A549 (cell line): ENCODE data around the gene FSTL4. TPM values are rescaled to one million over a fixed set of nuclear protein-coding genes. Genes with fewer than 3 reads are reported as not detected.

Experiments
- ATAC-seq, 2 experiments: fragments of 200-7000 bp in 1 of 2; fragments of >200 bp in 1 of 2; cut with Nextera tagmentation in 1 of 2; cut with Tn5 transposase in 1 of 2; 3 replicates each; pipeline versions ENCODE4 v1.8.0 to v1.9.1; 2018 to 2020; ENCODE audit warnings: mild to moderate bottlenecking in 1 of 2, moderate library complexity in 1 of 2
- CTCF ChIA-PET: fragments of 300-600 bp; sonication (Branson Sonifier 250); formaldehyde crosslinking; extraction: SDS; loops from one replicate; lab custom pipeline; 2021; ENCODE audit warnings: antibody characterized with exemption, inconsistent platforms; lab: Yijun Ruan, JAX
- POLR2A ChIA-PET: fragments of 350-600 bp; formaldehyde crosslinking; extraction: SDS; loops from one replicate; lab custom pipeline; 2021; ENCODE audit warnings: antibody characterized with exemption, inconsistent platforms; lab: Yijun Ruan, JAX
- DNase-seq, 2 experiments: peaks; one replicate each; pipeline versions ENCODE4 v3.0.0 to v3.0.0-alpha.2; 2011 to 2016; ENCODE audit warnings: low read depth in 1 of 2, low spot score in 1 of 2
- FAIRE-seq: peaks from 2 replicates; lab custom pipeline; 2011; peaks lifted over from hg19 to GRCh38; lab: Jason Lieb, UNC
- H3K27ac ChIP-seq, 2 experiments: fragments of >200 bp; sonication (Bioruptor Twin); formaldehyde crosslinking; 3 replicates each; pipeline ENCODE4 v1.5.1; 2016 to 2017
- H3K4me1 ChIP-seq: fragments of >200 bp; sonication (Bioruptor Twin); formaldehyde crosslinking; 3 replicates; pipeline ENCODE4 v1.6.1; 2016
- H3K4me2 ChIP-seq: fragments of >200 bp; sonication (Bioruptor Twin); formaldehyde crosslinking; 3 replicates; pipeline ENCODE4 v1.6.1; 2016
- H3K4me3 ChIP-seq: fragments of >200 bp; sonication (Bioruptor Twin); formaldehyde crosslinking; 3 replicates; pipeline ENCODE4 v1.5.1; 2016
- H3K9me3 ChIP-seq: fragments of >200 bp; sonication (Bioruptor Twin); formaldehyde crosslinking; 3 replicates; pipeline ENCODE4 v1.6.1; 2016
- BHLHE40 ChIP-seq: IDR thresholded peaks from 2 replicates; pipeline ENCODE4 v1.6.1; 2012; ENCODE audit warnings: low read depth, low read length, inconsistent platforms
- GATA3 ChIP-seq: IDR thresholded peaks from 2 replicates; pipeline ENCODE4 v1.6.1; 2012; ENCODE audit warnings: borderline replicate concordance
- HDAC2 ChIP-seq: fragments of 200-600 bp; sonication (generic); IDR thresholded peaks from 2 replicates; pipeline ENCODE4 v1.6.1; 2016
- HES2 ChIP-seq: fragments of >200 bp; sonication (Bioruptor Twin); formaldehyde crosslinking; IDR thresholded peaks from 2 replicates; pipeline ENCODE4 v1.6.1; 2016
- HOXA7 ChIP-seq: fragments of 250-450 bp; sonication (Bioruptor Pico); IDR thresholded peaks from 2 replicates; pipeline ENCODE4 v1.5.0; 2020; ENCODE audit warnings: mild to moderate bottlenecking, moderate library complexity
- HOXB5 ChIP-seq: fragments of 250-450 bp; sonication (Bioruptor Pico); IDR thresholded peaks from 2 replicates; pipeline ENCODE4 v1.5.0; 2020; ENCODE audit warnings: mild to moderate bottlenecking, moderate library complexity
- JUN ChIP-seq, 2 experiments: fragments of >200 bp; sonication (Bioruptor Twin); formaldehyde crosslinking; IDR thresholded peaks; 2 replicates in 1 of 2; 3 replicates in 1 of 2; pipeline ENCODE4 v1.6.1; 2016 to 2017
- KDM1A ChIP-seq: fragments of 200-600 bp; sonication (generic); IDR thresholded peaks from 2 replicates; pipeline ENCODE4 v1.6.1; 2016; ENCODE audit warnings: low read depth, mild to moderate bottlenecking
- PBX3 ChIP-seq: IDR thresholded peaks from 2 replicates; pipeline ENCODE4 v1.6.1; 2012
- PHF8 ChIP-seq: fragments of 200-600 bp; sonication (generic); IDR thresholded peaks from 2 replicates; pipeline ENCODE4 v1.6.1; 2016; ENCODE audit warnings: low read depth, mild to moderate bottlenecking, antibody characterized with exemption, moderate library complexity, borderline replicate concordance
- POLR2A ChIP-seq: IDR thresholded peaks from 2 replicates; pipeline ENCODE4 v1.6.1; 2012; ENCODE audit warnings: mild to moderate bottlenecking, low read length
- RAD21 ChIP-seq, 2 experiments: fragments of >200 bp in 1 of 2; sonication (Bioruptor Twin) in 1 of 2; formaldehyde crosslinking in 1 of 2; IDR thresholded peaks in 1 of 2; conservative IDR thresholded peaks in 1 of 2; 2 replicates in 1 of 2; 3 replicates in 1 of 2; pipeline ENCODE4 v1.6.1; 2012 to 2018; ENCODE audit warnings: inconsistent platforms in 1 of 2
- RARB ChIP-seq: fragments of 250-450 bp; sonication (Bioruptor Pico); IDR thresholded peaks from 2 replicates; pipeline ENCODE4 v1.8.0; 2021; ENCODE audit warnings: mild to moderate bottlenecking, moderate library complexity
- SREBF2 ChIP-seq: fragments of 450-650 bp; IDR thresholded peaks from 2 replicates; pipeline ENCODE4 v1.6.1; 2014; ENCODE audit warnings: mild to moderate bottlenecking, moderate library complexity
- ZC3H11A ChIP-seq: fragments of 450-650 bp; IDR thresholded peaks from 2 replicates; pipeline ENCODE4 v1.6.1; 2014; ENCODE audit warnings: antibody characterized with exemption, mild to moderate bottlenecking
- ZSCAN20 ChIP-seq: fragments of 250-450 bp; sonication (Bioruptor Pico); IDR thresholded peaks from 2 replicates; pipeline ENCODE4 v1.8.0; 2022; ENCODE audit warnings: mild to moderate bottlenecking, moderate library complexity
- WGBS: methylation state at CpG from one replicate; pipeline ENCODE4 v1.1.6; 2017; ENCODE audit errors: missing lambda C conversion rate; 5-methylcytosine and 5-hydroxymethylcytosine counted together
- polyA plus RNA-seq, 4 experiments: library from polyadenylated mRNA; depleted of rRNA in 3 of 4; stranded (reverse); fragments of >200 nt; fragmentation: RNase III in 1 of 4; extraction: RNeasy Plus Mini Kit Qiagen cat#74134 plus additional on column Dnase treatment in 1 of 4; gene quantifications; 2 replicates in 3 of 4; 3 replicates in 1 of 4; pipeline ENCODE4 v1.2.3, GENCODE V29; 2011 to 2017
- TF ChIP-seq, protein P1 (sequence below): fragments of 150-350 bp; IDR thresholded peaks from 2 replicates; pipeline ENCODE4 v1.6.1; 2014; ENCODE audit warnings: low read depth, mild to moderate bottlenecking, low read length

The FSTL4 gene
- polyA plus RNA-seq, 2 of the 4 experiments (the other 2 are of a cell fraction): 1.6 to 1.8 TPM

- H3K4me1 ChIP-seq: peaks cover 5% of the 10 kb centered on the region; the same call in 1 of the 3 replicates
- 63% methylated on average over 5 of the region's 5 CpGs for WGBS
- no peak for DNase-seq
- no peak overlapping the region for H3K4me2 ChIP-seq
- ChIA-PET POLR2A (no interaction called here), CTCF (interaction anchor here (0.5 to 1.0 kb wide), 2 partner anchors 9 to 64 kb away, joined by 3 read pairs; no protein-coding TSS in a partner anchor)
- H3K27ac ChIP-seq: no peak overlapping the region
- FAIRE-seq: no peak
- no peak overlapping the region for H3K4me3 ChIP-seq
- no peak for TF ChIP-seq KDM1A
- TF ChIP-seq PBX3: no peak
- no peak for TF ChIP-seq ZSCAN20 (CRISPR knock-in tag)
- TF ChIP-seq, all 56 proteins: peak for 0
- no peak for ATAC-seq
- H3K9me3 ChIP-seq: no peaks in the 10 kb centered on the region
These were observed 342.6 kb downstream of the FSTL4 start for GRCh38 chr5:133269691-133270090.

GRCh38 chr5:133267601-133268000 is 344.7 kb downstream of the FSTL4 start:
- FAIRE-seq: no peak
- WGBS: 89% methylated on average over 1 of the region's 1 CpG
- DNase-seq: no peak
- no peak overlapping the region for H3K27ac ChIP-seq
- H3K4me2 ChIP-seq: no peak overlapping the region
- H3K9me3 ChIP-seq: no peaks in the 10 kb centered on the region
- no peaks in the 10 kb centered on the region for H3K4me1 ChIP-seq
- POLR2A ChIA-PET: interaction anchor here (0.6 kb wide), 1 partner anchor 256 kb away, joined by 4 read pairs; no protein-coding TSS in a partner anchor
- TF ChIP-seq HOXB5 (CRISPR knock-in tag): no peak
- TF ChIP-seq, protein P1, sequence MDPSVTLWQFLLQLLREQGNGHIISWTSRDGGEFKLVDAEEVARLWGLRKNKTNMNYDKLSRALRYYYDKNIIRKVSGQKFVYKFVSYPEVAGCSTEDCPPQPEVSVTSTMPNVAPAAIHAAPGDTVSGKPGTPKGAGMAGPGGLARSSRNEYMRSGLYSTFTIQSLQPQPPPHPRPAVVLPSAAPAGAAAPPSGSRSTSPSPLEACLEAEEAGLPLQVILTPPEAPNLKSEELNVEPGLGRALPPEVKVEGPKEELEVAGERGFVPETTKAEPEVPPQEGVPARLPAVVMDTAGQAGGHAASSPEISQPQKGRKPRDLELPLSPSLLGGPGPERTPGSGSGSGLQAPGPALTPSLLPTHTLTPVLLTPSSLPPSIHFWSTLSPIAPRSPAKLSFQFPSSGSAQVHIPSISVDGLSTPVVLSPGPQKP: no peak
- TF ChIP-seq ZSCAN20 (CRISPR knock-in tag): no peak
- TF ChIP-seq HDAC2: no peak
- no peak for TF ChIP-seq SREBF2
- TF ChIP-seq HES2: no peak
- no peak for TF ChIP-seq RAD21 (conservative IDR thresholded peaks at IDR 0.05 in 1 of 2, IDR thresholded peaks at IDR 0.05 in 1 of 2)
- no peak for TF ChIP-seq JUN (IDR thresholded peaks at IDR 0.05)
- no peak for TF ChIP-seq PHF8
- TF ChIP-seq GATA3: no peak
- no peak for TF ChIP-seq HOXA7 (CRISPR knock-in tag)
- TF ChIP-seq, all 56 proteins: peak for 0
- ATAC-seq: no peak
- H3K4me3 ChIP-seq: no peak overlapping the region
- CTCF ChIA-PET: interaction anchor here (1.1 to 1.4 kb wide), 3 partner anchors 14 to 156 kb away, joined by 3 to 5 read pairs (median 4); no protein-coding TSS in a partner anchor

DNA sequence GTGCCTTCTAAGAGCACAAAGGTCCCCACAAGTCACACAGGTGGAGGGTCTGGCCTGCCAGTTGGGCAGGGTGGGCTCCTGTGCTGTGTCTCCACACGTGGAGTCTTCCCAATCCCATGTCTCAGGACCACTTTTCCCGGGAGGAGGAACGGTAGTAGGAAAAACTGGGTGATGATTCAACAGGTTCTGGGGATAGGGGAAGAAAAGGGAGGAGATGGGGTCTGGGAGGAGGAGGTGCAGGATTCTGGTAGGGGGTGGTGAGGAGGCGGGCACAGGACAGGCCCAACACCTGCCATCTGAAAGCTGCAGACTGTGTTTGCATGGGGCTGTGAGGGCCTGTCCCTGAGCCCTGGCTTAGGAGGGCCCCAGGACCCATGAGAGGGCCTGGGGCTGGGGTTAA is 345.4 kb downstream of the FSTL4 start:
- Histone ChIP-seq H3K4me2 (no peak overlapping the region), H3K4me1 (no peaks in the 10 kb centered on the region), H3K4me3 (no peak overlapping the region), H3K9me3 (no peaks in the 10 kb centered on the region), H3K27ac (no peak overlapping the region)
- no peak for DNase-seq
- TF ChIP-seq ZC3H11A (no peak), BHLHE40 (no peak), GATA3 (no peak), POLR2A (no peak)
- ChIA-PET POLR2A (no interaction called here), CTCF (interaction anchor here (1.2 kb wide), 1 partner anchor 156 kb away, joined by 3 read pairs; no protein-coding TSS in a partner anchor)
- FAIRE-seq: no peak
- no peak for ATAC-seq
- 72% methylated on average over 4 of the region's 4 CpGs for WGBS

DNA sequence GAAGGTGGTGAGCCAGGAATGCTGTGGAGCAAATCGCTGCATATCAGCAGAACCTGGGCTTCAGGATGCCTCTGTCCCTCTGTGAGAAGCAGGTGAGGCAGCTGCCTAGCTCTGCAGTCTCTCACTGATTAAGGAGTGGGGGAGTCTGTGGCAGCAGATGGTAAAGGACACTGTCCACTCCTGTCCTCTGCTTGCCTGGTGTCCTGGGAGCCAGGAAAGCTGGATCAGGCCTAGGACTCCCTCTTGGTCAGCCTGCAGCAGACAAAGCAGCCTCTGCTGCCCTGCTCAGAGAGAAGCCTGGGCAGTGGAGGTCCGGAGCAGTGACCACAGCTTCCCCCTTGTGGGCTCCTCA is 345.8 kb downstream of the FSTL4 start:
- no peak overlapping the region for H3K27ac ChIP-seq
- TF ChIP-seq RARB (CRISPR knock-in tag): no peak
- TF ChIP-seq, all 56 proteins: peak for 0
- ChIA-PET POLR2A (no interaction called here), CTCF (interaction anchor here (0.6 to 1.2 kb wide), 3 partner anchors 9 to 357 kb away, joined by 3 read pairs; no protein-coding TSS in a partner anchor)
- DNase-seq: no peak
- 86% methylated on average over 1 of the region's 2 CpGs for WGBS
- Histone ChIP-seq H3K9me3 (no peaks in the 10 kb centered on the region), H3K4me1 (no peaks in the 10 kb centered on the region), H3K4me2 (no peak overlapping the region), H3K4me3 (no peak overlapping the region)
- FAIRE-seq: no peak
- no peak for ATAC-seq
